Gastroesophageal sphincter (tissue), 3 donors: ENCODE results near the gene THRSP.

ENCODE experiments used
- EP300 ChIP-seq: sonication (generic); formaldehyde crosslinking; IDR thresholded peaks from one replicate; pipeline ENCODE4 v1.6.1; 2017; ENCODE audit warnings: antibody characterized with exemption, mild to moderate bottlenecking
- POLR2A ChIP-seq, 2 donors: fragments of 450-650 bp; IDR thresholded peaks; one replicate each; pipeline ENCODE4 v1.6.1; 2017; ENCODE audit warnings: antibody characterized with exemption in 2 of 2, mild to moderate bottlenecking in 2 of 2, moderate library complexity in 1 of 2
- POLR2AphosphoS5 ChIP-seq: sonication (generic); formaldehyde crosslinking; IDR thresholded peaks from one replicate; pipeline ENCODE4 v1.6.1; 2017; ENCODE audit warnings: antibody characterized with exemption
- TF ChIP-seq, protein P1 (sequence below), 4 experiments: fragments of 200-600 bp in 2 of 4; fragments of 450-650 bp in 2 of 4; sonication (generic) in 1 of 4; IDR thresholded peaks; one replicate each; pipeline ENCODE4 v1.5.1; 2017 to 2019; ENCODE audit warnings: antibody characterized with exemption in 4 of 4, mild to moderate bottlenecking in 2 of 4, moderate library complexity in 2 of 4

DNA sequence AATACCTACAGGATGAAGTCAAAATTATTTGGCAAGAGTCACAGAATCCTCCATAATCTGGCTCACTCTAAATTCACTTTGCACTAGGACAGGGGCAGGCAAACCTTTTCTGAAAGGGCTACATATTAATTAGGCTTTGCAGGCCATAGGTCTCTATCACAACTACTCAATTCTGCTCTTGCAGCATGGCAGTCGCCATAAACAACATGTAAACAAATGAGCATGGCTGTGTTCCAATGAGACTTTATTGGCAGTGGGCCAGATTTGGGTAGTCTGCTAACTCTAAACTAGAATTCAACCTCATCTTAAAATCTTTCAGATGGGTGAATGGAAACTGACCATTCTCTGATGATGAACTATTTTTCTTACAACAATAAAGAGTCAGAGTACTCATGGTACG is 5.8 kb downstream of the THRSP start:
- TF ChIP-seq, protein P1, sequence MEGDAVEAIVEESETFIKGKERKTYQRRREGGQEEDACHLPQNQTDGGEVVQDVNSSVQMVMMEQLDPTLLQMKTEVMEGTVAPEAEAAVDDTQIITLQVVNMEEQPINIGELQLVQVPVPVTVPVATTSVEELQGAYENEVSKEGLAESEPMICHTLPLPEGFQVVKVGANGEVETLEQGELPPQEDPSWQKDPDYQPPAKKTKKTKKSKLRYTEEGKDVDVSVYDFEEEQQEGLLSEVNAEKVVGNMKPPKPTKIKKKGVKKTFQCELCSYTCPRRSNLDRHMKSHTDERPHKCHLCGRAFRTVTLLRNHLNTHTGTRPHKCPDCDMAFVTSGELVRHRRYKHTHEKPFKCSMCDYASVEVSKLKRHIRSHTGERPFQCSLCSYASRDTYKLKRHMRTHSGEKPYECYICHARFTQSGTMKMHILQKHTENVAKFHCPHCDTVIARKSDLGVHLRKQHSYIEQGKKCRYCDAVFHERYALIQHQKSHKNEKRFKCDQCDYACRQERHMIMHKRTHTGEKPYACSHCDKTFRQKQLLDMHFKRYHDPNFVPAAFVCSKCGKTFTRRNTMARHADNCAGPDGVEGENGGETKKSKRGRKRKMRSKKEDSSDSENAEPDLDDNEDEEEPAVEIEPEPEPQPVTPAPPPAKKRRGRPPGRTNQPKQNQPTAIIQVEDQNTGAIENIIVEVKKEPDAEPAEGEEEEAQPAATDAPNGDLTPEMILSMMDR (IDR thresholded peaks at IDR 0.05), result no peak
- no peak for TF ChIP-seq EP300
- no peak for TF ChIP-seq POLR2AphosphoS5
- TF ChIP-seq POLR2A (IDR thresholded peaks at IDR 0.05), result no peak
